H1 (cell line): Measurements from ENCODE around the gene SHC1. TPM values are rescaled to one million over a fixed set of nuclear protein-coding genes. Genes with fewer than 3 reads are reported as not detected.

Source experiments
- CTCF ChIA-PET: fragments of 300-600 bp; sonication (Branson Sonifier 250); formaldehyde crosslinking; loops from one replicate; lab custom pipeline; 2021; ENCODE audit not compliant: partially characterized antibody; lab: Charles Lee
- POLR2A ChIA-PET: fragments of 300-600 bp; sonication (Branson Sonifier 250); formaldehyde crosslinking; loops from one replicate; lab custom pipeline; 2021; ENCODE audit warnings: inconsistent platforms; ENCODE audit not compliant: partially characterized antibody; lab: Charles Lee
- DNase-seq, 2 experiments: peaks; one replicate each; pipeline versions ENCODE4 v3.0.0 to v3.0.0-alpha.2; 2010 to 2022; ENCODE audit warnings: low spot score in 2 of 2, low read depth in 1 of 2, mixed read lengths in 1 of 2
- FAIRE-seq: peaks from 2 replicates; lab custom pipeline; 2011; peaks lifted over from hg19 to GRCh38; lab: Jason Lieb, UNC
- H2AFZ ChIP-seq: 2 replicates; pipeline ENCODE4 v1.8.1; 2012; ENCODE audit warnings: low read length, inconsistent platforms
- H2AK5ac ChIP-seq: 2 replicates; pipeline ENCODE4 v1.6.1; 2013; ENCODE audit warnings: low read depth, low read length
- H2BK120ac ChIP-seq: replicated peaks from 2 replicates; pipeline ENCODE3; 2013; ENCODE audit warnings: low read depth, low read length, inconsistent platforms
- H2BK12ac ChIP-seq: 2 replicates; pipeline ENCODE4 v1.6.1; 2013; ENCODE audit warnings: low read depth, low read length
- H2BK15ac ChIP-seq: 2 replicates; pipeline ENCODE4 v1.6.1; 2013; ENCODE audit warnings: low read length
- H2BK20ac ChIP-seq: 2 replicates; pipeline ENCODE4 v1.6.1; 2013; ENCODE audit warnings: low read length
- H2BK5ac ChIP-seq: 2 replicates; pipeline ENCODE4 v1.6.1; 2013; ENCODE audit warnings: low read depth, low read length
- H3K14ac ChIP-seq: 2 replicates; pipeline ENCODE4 v1.6.1; 2013; ENCODE audit warnings: inconsistent platforms; ENCODE audit not compliant: insufficient read length
- H3K18ac ChIP-seq: 2 replicates; pipeline ENCODE4 v1.6.1; 2013; ENCODE audit warnings: low read length; ENCODE audit errors: extremely low read depth
- H3K23ac ChIP-seq: 2 replicates; pipeline ENCODE4 v1.6.1; 2013; ENCODE audit warnings: inconsistent platforms; ENCODE audit not compliant: insufficient read length
- H3K23me2 ChIP-seq: 2 replicates; pipeline ENCODE4 v1.6.1; 2013; ENCODE audit warnings: low read depth, low read length
- H3K27ac ChIP-seq: 2 replicates; pipeline ENCODE4 v1.6.1; 2011; ENCODE audit warnings: low read depth, low read length, inconsistent platforms
- H3K27me3 ChIP-seq, 4 experiments: replicated peaks in 1 of 4; 1 replicate in 1 of 4; 2 replicates in 3 of 4; pipeline versions ENCODE4 v1.6.1 to v1.8.1; 2011 to 2013; ENCODE audit warnings: low read length in 3 of 4, mild to moderate bottlenecking in 3 of 4, inconsistent platforms in 2 of 4, mixed read lengths in 2 of 4, moderate library complexity in 1 of 4; ENCODE audit not compliant: control insufficient read depth in 3 of 4, insufficient read depth in 3 of 4; ENCODE audit errors: extremely low read depth in 1 of 4
- H3K36me3 ChIP-seq, 4 experiments: 2 replicates each; pipeline versions ENCODE4 v1.6.1 to v1.8.1; 2011 to 2013; ENCODE audit warnings: mild to moderate bottlenecking in 4 of 4, low read length in 3 of 4, moderate library complexity in 2 of 4, control low read depth in 1 of 4, inconsistent platforms in 1 of 4; ENCODE audit not compliant: insufficient read depth in 4 of 4, control insufficient read depth in 2 of 4
- H3K4ac ChIP-seq: replicated peaks from 2 replicates; pipeline ENCODE3; 2013; ENCODE audit warnings: low read length, low read depth, mixed read lengths, inconsistent platforms; ENCODE audit not compliant: insufficient read length
- H3K4me1 ChIP-seq, 4 experiments: replicated peaks in 1 of 4; 1 replicate in 1 of 4; 2 replicates in 3 of 4; pipeline versions ENCODE4 v1.6.1 to v1.8.1; 2011 to 2013; ENCODE audit warnings: low read length in 3 of 4, inconsistent platforms in 2 of 4, mixed read lengths in 1 of 4; ENCODE audit not compliant: insufficient read depth in 4 of 4, control insufficient read depth in 3 of 4
- H3K4me2 ChIP-seq, 2 experiments: 2 replicates each; pipeline versions ENCODE4 v1.6.1 to v1.8.1; 2011 to 2013; ENCODE audit warnings: low read depth in 2 of 2, low read length in 2 of 2, control low read depth in 1 of 2, inconsistent platforms in 1 of 2, mild to moderate bottlenecking in 1 of 2; ENCODE audit not compliant: insufficient read depth in 1 of 2
- H3K4me3 ChIP-seq, 4 experiments: fragments of 200-600, 300-600 bp in 1 of 4; sonication (generic), shearing (Covaris generic), sonication (Bioruptor Twin) in 1 of 4; 2 replicates each; pipeline versions ENCODE4 v1.5.1 to v1.8.1; 2011 to 2016; ENCODE audit warnings: low read length in 4 of 4, low read depth in 3 of 4, control low read depth in 2 of 4, inconsistent platforms in 2 of 4, mild to moderate bottlenecking in 2 of 4, mixed read lengths in 1 of 4, moderate library complexity in 1 of 4; ENCODE audit not compliant: insufficient read depth in 2 of 4; ENCODE audit errors: extremely low read depth in 1 of 4
- H3K56ac ChIP-seq: replicated peaks from 2 replicates; pipeline ENCODE3; 2013; ENCODE audit warnings: low read depth, mild to moderate bottlenecking, mixed read lengths, low read length, inconsistent platforms; ENCODE audit not compliant: insufficient read length
- H3K79me1 ChIP-seq: 2 replicates; pipeline ENCODE4 v1.6.1; 2013; ENCODE audit warnings: low read depth, low read length, control low read depth
- H3K79me2 ChIP-seq, 2 experiments: 2 replicates each; pipeline versions ENCODE4 v1.6.1 to v1.8.1; 2012 to 2013; ENCODE audit warnings: low read length in 2 of 2, mild to moderate bottlenecking in 2 of 2, inconsistent platforms in 1 of 2; ENCODE audit not compliant: insufficient read depth in 2 of 2, control insufficient read depth in 1 of 2
- H3K9ac ChIP-seq, 4 experiments: replicated peaks in 1 of 4; 1 replicate in 1 of 4; 2 replicates in 3 of 4; pipeline versions ENCODE4 v1.6.1 to v1.8.1; 2011 to 2013; ENCODE audit warnings: low read depth in 3 of 4, low read length in 3 of 4, control low read depth in 2 of 4, mild to moderate bottlenecking in 2 of 4, moderate library complexity in 2 of 4, inconsistent platforms in 1 of 4; ENCODE audit errors: extremely low read depth in 1 of 4
- H3K9me3 ChIP-seq, 2 experiments: 2 replicates each; pipeline versions ENCODE4 v1.6.1 to v1.8.1; 2012 to 2013; ENCODE audit warnings: mild to moderate bottlenecking in 2 of 2, moderate library complexity in 2 of 2, control low read depth in 1 of 2, inconsistent platforms in 1 of 2, low read depth in 1 of 2, low read length in 1 of 2, mixed read lengths in 1 of 2; ENCODE audit not compliant: insufficient read depth in 2 of 2
- H4K20me1 ChIP-seq, 2 experiments: replicated peaks in 1 of 2; 2 replicates each; pipeline versions ENCODE3 to v1.8.1; 2011 to 2013; ENCODE audit warnings: inconsistent platforms in 2 of 2, low read length in 2 of 2, mild to moderate bottlenecking in 1 of 2; ENCODE audit not compliant: insufficient read depth in 2 of 2, control insufficient read depth in 1 of 2
- H4K5ac ChIP-seq: 2 replicates; pipeline ENCODE4 v1.6.1; 2013; ENCODE audit warnings: low read length, low read depth, mixed read lengths, inconsistent platforms; ENCODE audit not compliant: insufficient read length
- H4K8ac ChIP-seq: 2 replicates; pipeline ENCODE4 v1.8.0; 2013; ENCODE audit warnings: mild to moderate bottlenecking, moderate library complexity, low read length, inconsistent platforms; ENCODE audit not compliant: insufficient read depth; ENCODE audit errors: extremely low read depth
- H4K91ac ChIP-seq: replicated peaks from 2 replicates; pipeline ENCODE3; 2013; ENCODE audit warnings: low read length, mixed read lengths, inconsistent platforms; ENCODE audit not compliant: insufficient read length
- ASH2L ChIP-seq: fragments of 200-600, 300-600 bp; sonication (generic); IDR thresholded peaks from one replicate; pipeline ENCODE4 v1.7.1; 2017; ENCODE audit warnings: low read length
- ATF2 ChIP-seq: IDR thresholded peaks from 2 replicates; pipeline ENCODE4 v1.6.1; 2012; ENCODE audit warnings: low read length, inconsistent platforms
- CBX5 ChIP-seq: fragments of 300-800, 300-1000 bp; sonication (generic); IDR thresholded peaks from 2 replicates; pipeline ENCODE4 v1.7.1; 2016; ENCODE audit warnings: antibody characterized with exemption, low read length, low read depth
- CBX8 ChIP-seq: fragments of 300-800, 300-1000 bp; sonication (generic); IDR thresholded peaks from 2 replicates; pipeline ENCODE4 v1.7.1; 2016; ENCODE audit warnings: low read depth, low read length, borderline replicate concordance
- CEBPB ChIP-seq: IDR thresholded peaks from 2 replicates; pipeline ENCODE4 v1.6.1; 2012; ENCODE audit warnings: low read depth, low read length
- EGR1 ChIP-seq: IDR thresholded peaks from 2 replicates; pipeline ENCODE4 v1.6.1; 2011; ENCODE audit warnings: low read depth, low read length, borderline replicate concordance
- HDAC2 ChIP-seq, 2 experiments: fragments of 300-600 bp in 1 of 2; sonication (generic) in 1 of 2; IDR thresholded peaks; 2 replicates each; pipeline ENCODE4 v1.6.1; 2011 to 2012; ENCODE audit warnings: low read depth in 2 of 2, low read length in 2 of 2, mild to moderate bottlenecking in 2 of 2, moderate library complexity in 2 of 2, borderline replicate concordance in 1 of 2, inconsistent platforms in 1 of 2
- RBBP5 ChIP-seq: IDR thresholded peaks from 2 replicates; pipeline ENCODE4 v1.7.1; 2012; ENCODE audit warnings: low read depth, mild to moderate bottlenecking, inconsistent platforms, low read length, moderate library complexity, borderline replicate concordance
- SUZ12 ChIP-seq: fragments of 200-600 bp; sonication (generic); IDR thresholded peaks from 2 replicates; pipeline ENCODE4 v1.6.1; 2012; ENCODE audit warnings: mild to moderate bottlenecking, inconsistent platforms, low read length, moderate library complexity, mixed read lengths
- USF2 ChIP-seq: IDR thresholded peaks from 2 replicates; pipeline ENCODE4 v1.6.1; 2011; ENCODE audit warnings: low read length, improper control_type of control experiment
- YY1 ChIP-seq: IDR thresholded peaks from 2 replicates; pipeline ENCODE4 v1.6.1; 2011; ENCODE audit warnings: low read depth, mild to moderate bottlenecking, low read length
- WGBS, 2 experiments: shearing (Covaris generic) in 1 of 2; methylation state at CpG; one replicate each; pipeline versions ENCODE4 v1.1.6 to v1.1.7; 2013 to 2015; ENCODE audit warnings: low lambda C conversion rate in 2 of 2, mixed read lengths in 2 of 2, inconsistent platforms in 1 of 2, low coverage in 1 of 2, missing lambda C conversion rate in 1 of 2; ENCODE audit not compliant: insufficient replicate concordance in 2 of 2, insufficient coverage in 1 of 2, insufficient read length in 1 of 2; ENCODE audit errors: extremely low coverage in 1 of 2, missing lambda C conversion rate in 1 of 2; 5-methylcytosine and 5-hydroxymethylcytosine counted together
- polyA plus RNA-seq, 7 experiments: library from polyadenylated mRNA; depleted of rRNA in 3 of 7; stranded (reverse) in 5 of 7; unstranded in 2 of 7; fragments of >200 nt in 5 of 7; fragments of 200-250 nt in 2 of 7; gene quantifications; 1 replicate in 5 of 7; 2 replicates in 1 of 7; 4 replicates in 1 of 7; pipeline versions ENCODE4 v1.2.1 to v1.2.3, GENCODE V29; 2011 to 2013; ENCODE audit warnings: missing spikeins in 2 of 7, mixed read lengths in 2 of 7
- total RNA-seq: library from RNA; stranded (reverse); fragmentation: NEBNext Ultra II Directional; extraction: Animal tissue kit (Norgen Biotek cat#: 25700); gene quantifications from 2 replicates; pipeline ENCODE4 v1.2.1, GENCODE V29; 2021

The SHC1 gene
- total and polyA plus RNA-seq, 2 of the 8 experiments (the other 6 are each of a cell fraction or from before 2014, with no cell fraction given), result 177 to 212 TPM

- POLR2A ChIA-PET, result interaction anchor here (1.3 to 42.8 kb wide), 11 partner anchors 14 to 82 kb away, joined by 3 to 702 read pairs (median 9); partner anchors contain the start of genes CKS1B, EFNA4, FLAD1 and PBXIP1
- H3K56ac ChIP-seq, result no peak overlapping the region
- H4K8ac ChIP-seq, result no peak overlapping the region
- H4K5ac ChIP-seq, result no peak overlapping the region
- H2AFZ ChIP-seq, result no peak overlapping the region
- FAIRE-seq, result no peak
- H4K20me1 ChIP-seq, result peaks cover 0 to 5% of the 10 kb centered on the region in 2 experiments
- H3K4me1 ChIP-seq, result peaks cover 0 to 7% (median 4%) of the 10 kb centered on the region in 4 experiments; a peak in 3 of 7 replicates
- H2BK20ac ChIP-seq, result no peak overlapping the region
- no peak overlapping the region for H3K14ac ChIP-seq
- no peak overlapping the region for H3K4ac ChIP-seq
- no peaks in the 10 kb centered on the region for H3K9me3 ChIP-seq
- H3K23ac ChIP-seq, result no peak overlapping the region
- no peak overlapping the region for H4K91ac ChIP-seq
- H3K27ac ChIP-seq, result no peak overlapping the region
- no peaks in the 10 kb centered on the region for H3K27me3 ChIP-seq
- peaks cover 0 to 3% of the 10 kb centered on the region in 2 experiments; a peak in 1 of 4 replicates for H3K79me2 ChIP-seq
- 92% methylated on average over 1 of the region's 1 CpG; no CpG with 5 or more reads in 1 of the 2 experiments for WGBS, 2 experiments
- H2BK120ac ChIP-seq, result no peak overlapping the region
- no peak overlapping the region for H2BK15ac ChIP-seq
- no peak overlapping the region for H3K18ac ChIP-seq
- H3K23me2 ChIP-seq, result no peaks in the 10 kb centered on the region; the same call in 1 of the 2 replicates
- H2AK5ac ChIP-seq, result no peak overlapping the region
- no peak overlapping the region for H3K4me2 ChIP-seq
- no peak overlapping the region for H2BK5ac ChIP-seq
- 0 out of 7 replicates have a peak overlapping the region, but pooled peaks of 1 of the 4 experiments have one; percentile 12 for H3K9ac ChIP-seq
- 0 out of 2 replicates have a peak overlapping the region, but pooled peaks have one; percentile 17 for H2BK12ac ChIP-seq
- no peak overlapping the region for H3K4me3 ChIP-seq
- DNase-seq, result no peak
- H3K79me1 ChIP-seq, result no peaks in the 10 kb centered on the region
- H3K36me3 ChIP-seq, result peaks cover 2 to 20% (median 14%) of the 10 kb centered on the region in 4 experiments; a peak in 7 of 8 replicates
- CTCF ChIA-PET, result interaction anchor here (0.8 to 14.0 kb wide), 16 partner anchors 10 to 122 kb away, joined by 3 to 334 read pairs (median 8); partner anchors contain the start of genes ADAM15, CKS1B, EFNA4 and FLAD1
- TF ChIP-seq HDAC2 (IDR thresholded peaks at IDR 0.05; ENCODE audit: borderline replicate concordance in 1 of 2, low read depth in 2 of 2, low read length in 2 of 2) (no peak), ATF2 (no peak), CBX8 (no peak), EGR1 (no peak), ASH2L (no peak), USF2 (no peak), RBBP5 (no peak), CBX5 (no peak), CEBPB (no peak), YY1 (no peak), SUZ12 (no peak)
These were observed 23.7 kb upstream of the SHC1 start for GRCh38 chr1:154994269-154994587.
